B cell (primary cell): ENCODE measurements around the gene BTBD1. TPM values are rescaled to one million over a fixed set of nuclear protein-coding genes. Genes with fewer than 3 reads are reported as not detected.
"Not testable (repeated sequence)": the region's sequence is repeated elsewhere in the genome, so short reads cannot be mapped to it uniquely, and the experiment has no call there.

Experiments
- ATAC-seq: fragments of 200-7000 bp; cut with Tn5 transposase; one replicate; pipeline ENCODE4 v1.10.0; 2021; ENCODE audit warnings: low read depth, mild to moderate bottlenecking, moderate number of reproducible peaks, moderate library complexity
- CTCF ChIA-PET: fragments of 350-600 bp; sonication (Branson Sonifier 250); formaldehyde crosslinking; loops from one replicate; lab custom pipeline; 2021; ENCODE audit warnings: antibody characterized with exemption, inconsistent platforms; lab: Charles Lee
- POLR2A ChIA-PET: fragments of 350-600 bp; sonication (Branson Sonifier 250); formaldehyde crosslinking; loops from one replicate; lab custom pipeline; 2021; ENCODE audit warnings: antibody characterized with exemption; lab: Charles Lee
- DNase-seq: peaks from one replicate; pipeline ENCODE4 v3.0.0; 2013
- H2AFZ ChIP-seq: 2 replicates; pipeline ENCODE4 v1.6.1; 2012; ENCODE audit warnings: mild to moderate bottlenecking, low read depth, low read length; ENCODE audit not compliant: insufficient read depth, poor library complexity, severe bottlenecking
- H3K27ac ChIP-seq, 2 donors: 1 replicate in 1 of 2; 2 replicates in 1 of 2; pipeline ENCODE4 v1.5.1; 2012 to 2013; ENCODE audit warnings: low read length in 2 of 2, mild to moderate bottlenecking in 2 of 2, moderate library complexity in 1 of 2
- H3K27me3 ChIP-seq, 4 experiments: fragments of 200-600 bp in 1 of 4; sonication (generic) in 1 of 4; replicated peaks in 1 of 4; 1 replicate in 2 of 4; 2 replicates in 2 of 4; pipeline versions ENCODE4 v1.6.1 to v1.7.0; 2013 to 2016; ENCODE audit warnings: low read length in 3 of 4, mild to moderate bottlenecking in 2 of 4, mixed read lengths in 1 of 4, moderate library complexity in 1 of 4; ENCODE audit not compliant: insufficient read depth in 4 of 4, control insufficient read depth in 3 of 4; ENCODE audit errors: control extremely low read depth in 1 of 4
- H3K36me3 ChIP-seq, 2 experiments: replicated peaks in 1 of 2; 1 replicate in 1 of 2; 2 replicates in 1 of 2; pipeline versions ENCODE4 v1.6.1 to v1.7.1; 2013; ENCODE audit warnings: low read length in 1 of 2; ENCODE audit not compliant: insufficient read depth in 2 of 2, control insufficient read depth in 1 of 2; ENCODE audit errors: control extremely low read depth in 1 of 2, extremely low read depth in 1 of 2
- H3K4me1 ChIP-seq, 2 donors: fragments of 200-600 bp in 1 of 2; sonication (generic) in 1 of 2; 1 replicate in 1 of 2; 2 replicates in 1 of 2; pipeline versions ENCODE4 v1.5.1 to v1.6.1; 2013 to 2017; ENCODE audit warnings: low read length in 2 of 2; ENCODE audit not compliant: control insufficient read depth in 2 of 2, insufficient read depth in 2 of 2
- H3K4me2 ChIP-seq: replicated peaks from 2 replicates; pipeline ENCODE3; 2012; ENCODE audit warnings: mild to moderate bottlenecking, low read depth, low read length; ENCODE audit not compliant: poor library complexity, severe bottlenecking
- H3K4me3 ChIP-seq, 5 experiments: fragments of 200-600 bp in 1 of 5; sonication (generic) in 1 of 5; 1 replicate in 3 of 5; 2 replicates in 2 of 5; pipeline versions ENCODE4 v1.5.1 to v1.7.0; 2011 to 2016; ENCODE audit warnings: low read length in 4 of 5, mild to moderate bottlenecking in 4 of 5, low read depth in 2 of 5, control low read depth in 1 of 5, moderate library complexity in 1 of 5; ENCODE audit not compliant: insufficient read depth in 1 of 5; ENCODE audit errors: control extremely low read depth in 1 of 5, extremely low read depth in 1 of 5
- H3K79me2 ChIP-seq: fragments of 200-600 bp; sonication (generic); one replicate; pipeline ENCODE4 v1.6.0; 2016; ENCODE audit warnings: low read length; ENCODE audit not compliant: control insufficient read depth, insufficient read depth
- H3K9ac ChIP-seq: fragments of 200-600 bp; sonication (generic); 2 replicates; pipeline ENCODE4 v1.6.1; 2017; ENCODE audit warnings: mild to moderate bottlenecking, low read length, moderate library complexity
- H3K9me3 ChIP-seq, 3 donors: one replicate each; pipeline versions ENCODE4 v1.6.1 to v1.7.1; 2013; ENCODE audit warnings: low read length in 2 of 3; ENCODE audit not compliant: control insufficient read depth in 2 of 3, insufficient read depth in 1 of 3; ENCODE audit errors: control extremely low read depth in 1 of 3
- H4K20me1 ChIP-seq: 2 replicates; pipeline ENCODE4 v1.6.0; 2012; ENCODE audit warnings: mild to moderate bottlenecking, low read length; ENCODE audit not compliant: insufficient read depth, control insufficient read depth, poor library complexity, severe bottlenecking
- H3K27ac Mint-ChIP-seq: one replicate; pipeline ENCODE4 v1.8.0; 2021; ENCODE audit warnings: mixed read lengths
- H3K27me3 Mint-ChIP-seq: one replicate; pipeline ENCODE4 v1.8.0; 2021; ENCODE audit warnings: mixed read lengths
- H3K4me1 Mint-ChIP-seq: one replicate; pipeline ENCODE4 v1.8.0; 2021; ENCODE audit warnings: mixed read lengths
- H3K4me3 Mint-ChIP-seq: one replicate; pipeline ENCODE4 v1.8.0; 2021; ENCODE audit warnings: mixed read lengths
- H3K9me3 Mint-ChIP-seq: one replicate; pipeline ENCODE4 v1.8.0; 2022; ENCODE audit warnings: mixed read lengths; ENCODE audit not compliant: insufficient read depth
- EZH2 ChIP-seq: IDR thresholded peaks from 2 replicates; pipeline ENCODE4 v1.6.1; 2012; ENCODE audit warnings: borderline replicate concordance, low read depth, mild to moderate bottlenecking, moderate library complexity, low read length; ENCODE audit not compliant: insufficient read depth, poor library complexity, severe bottlenecking
- WGBS: methylation state at CpG from one replicate; pipeline ENCODE4 v1.1.5; 2013; ENCODE audit warnings: missing lambda C conversion rate; ENCODE audit not compliant: insufficient coverage; 5-methylcytosine and 5-hydroxymethylcytosine counted together
- intact Hi-C: fragments of 100-400 bp; cut with micrococcal nuclease; formaldehyde crosslinking; loops from one replicate; pipeline ENCODE4 v1.10.0; 2022
- polyA plus RNA-seq: library from polyadenylated mRNA; depleted of rRNA; stranded (reverse); fragments of >200 nt; gene quantifications from 2 replicates; pipeline ENCODE4 v1.2.3, GENCODE V29; 2012
- total RNA-seq, 2 donors: library from RNA; stranded (reverse); fragments of 120-200 nt in 1 of 2; gene quantifications; 1 replicate in 1 of 2; 2 replicates in 1 of 2; pipeline versions ENCODE4 v1.2.3 to v1.2.4, GENCODE V29; 2013 to 2022
- TF ChIP-seq, protein P1 (sequence below): fragments of 200-600 bp; IDR thresholded peaks from one replicate; pipeline ENCODE4 v1.8.0; 2022; ENCODE audit warnings: antibody characterized with exemption, mild to moderate bottlenecking

The BTBD1 gene
- total and polyA plus RNA-seq, 2 donors (not counting 1 experiment from before 2014, with no cell fraction given) = 20.7 to 47.5 TPM

GRCh38 chr15:83087576-83087975, 20.5 kb upstream of the BTBD1 start:
- Histone ChIP-seq H3K4me3 (no peak overlapping the region), H3K4me2 (no peak overlapping the region), H3K9me3 (peaks cover 0 to 1% (median 0%) of the 10 kb centered on the region in 3 donors), H3K4me1 (peaks cover 8 to 11% of the 10 kb centered on the region in 2 donors), H4K20me1 (no peaks in the 10 kb centered on the region), H3K27me3 (peaks cover 0 to 11% (median 6%) of the 10 kb centered on the region in 4 experiments), H3K9ac (no peak overlapping the region), H3K36me3 (no peaks in the 10 kb centered on the region), H3K79me2 (no peaks in the 10 kb centered on the region), H3K27ac (no peak overlapping the region), H2AFZ (no peak overlapping the region)
- TF ChIP-seq EZH2 = no peak
- TF ChIP-seq, protein P1, sequence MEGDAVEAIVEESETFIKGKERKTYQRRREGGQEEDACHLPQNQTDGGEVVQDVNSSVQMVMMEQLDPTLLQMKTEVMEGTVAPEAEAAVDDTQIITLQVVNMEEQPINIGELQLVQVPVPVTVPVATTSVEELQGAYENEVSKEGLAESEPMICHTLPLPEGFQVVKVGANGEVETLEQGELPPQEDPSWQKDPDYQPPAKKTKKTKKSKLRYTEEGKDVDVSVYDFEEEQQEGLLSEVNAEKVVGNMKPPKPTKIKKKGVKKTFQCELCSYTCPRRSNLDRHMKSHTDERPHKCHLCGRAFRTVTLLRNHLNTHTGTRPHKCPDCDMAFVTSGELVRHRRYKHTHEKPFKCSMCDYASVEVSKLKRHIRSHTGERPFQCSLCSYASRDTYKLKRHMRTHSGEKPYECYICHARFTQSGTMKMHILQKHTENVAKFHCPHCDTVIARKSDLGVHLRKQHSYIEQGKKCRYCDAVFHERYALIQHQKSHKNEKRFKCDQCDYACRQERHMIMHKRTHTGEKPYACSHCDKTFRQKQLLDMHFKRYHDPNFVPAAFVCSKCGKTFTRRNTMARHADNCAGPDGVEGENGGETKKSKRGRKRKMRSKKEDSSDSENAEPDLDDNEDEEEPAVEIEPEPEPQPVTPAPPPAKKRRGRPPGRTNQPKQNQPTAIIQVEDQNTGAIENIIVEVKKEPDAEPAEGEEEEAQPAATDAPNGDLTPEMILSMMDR = no peak
- Mint-ChIP-seq H3K4me3 (no peak overlapping the region), H3K9me3 (no peaks in the 10 kb centered on the region), H3K27me3 (peaks cover 33% of the 10 kb centered on the region), H3K4me1 (peaks cover 6% of the 10 kb centered on the region), H3K27ac (no peak overlapping the region)
- POLR2A ChIA-PET = no interaction called here
- no CpG with 5 or more reads among the region's 2 CpGs for WGBS
- ATAC-seq = no peak
- CTCF ChIA-PET = no interaction called here
- intact Hi-C loops = no loop called here
- DNase-seq = no peak

DNA sequence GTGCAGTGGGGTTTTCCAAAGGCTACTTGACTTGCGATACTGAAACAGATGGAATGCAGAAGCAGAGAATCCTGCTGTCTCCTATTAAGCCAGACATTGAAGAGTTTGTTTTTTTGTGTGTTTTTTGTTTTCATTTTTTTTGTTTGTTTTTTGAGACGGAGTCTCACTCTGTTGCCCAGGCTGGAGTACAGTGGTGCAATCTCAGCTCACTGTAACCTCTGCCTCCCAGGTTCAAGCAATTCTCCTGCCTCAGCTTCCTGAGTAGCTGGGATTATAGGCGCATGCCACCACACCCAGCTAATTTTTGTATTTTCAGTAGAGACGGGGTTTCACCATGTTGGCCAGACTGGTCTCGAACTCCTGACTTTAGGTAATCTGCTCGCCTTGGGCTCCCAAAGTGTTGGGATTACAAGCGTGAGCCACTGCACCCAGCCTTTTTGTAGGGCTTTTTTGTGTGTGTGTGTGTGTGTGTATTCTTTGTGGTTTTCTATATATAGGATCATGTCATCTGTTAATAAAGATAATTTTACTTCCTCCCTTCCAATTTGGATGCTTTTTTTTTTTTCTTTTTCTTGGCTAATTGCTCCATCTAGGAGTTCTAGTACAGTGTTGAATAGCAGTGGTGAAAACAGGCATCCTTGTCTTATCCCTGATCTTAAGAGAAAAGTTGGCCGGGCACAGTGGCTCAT, 19.0 kb upstream of the BTBD1 start:
- ATAC-seq, H3K9ac ChIP-seq, H3K4me1 ChIP-seq, CTCF ChIA-PET, H3K4me1 Mint-ChIP-seq, H3K27ac Mint-ChIP-seq, H3K27ac ChIP-seq, H3K4me3 ChIP-seq, intact Hi-C loops, H3K4me2 ChIP-seq, DNase-seq, POLR2A ChIA-PET, H3K79me2 ChIP-seq, H2AFZ ChIP-seq, H4K20me1 ChIP-seq, H3K4me3 Mint-ChIP-seq, H3K36me3 ChIP-seq, H3K9me3 Mint-ChIP-seq, H3K9me3 ChIP-seq: not testable (repeated sequence)
- WGBS = 93% methylated on average over 4 of the region's 8 CpGs
- peaks cover 37% of the 10 kb centered on the region for H3K27me3 Mint-ChIP-seq
- peaks cover 0 to 11% (median 6%) of the 10 kb centered on the region in 4 experiments for H3K27me3 ChIP-seq

- POLR2A ChIA-PET, H3K4me3 ChIP-seq, H3K4me3 Mint-ChIP-seq, H3K79me2 ChIP-seq, H3K9ac ChIP-seq, CTCF ChIA-PET, DNase-seq, ATAC-seq, H3K4me1 ChIP-seq, H3K4me2 ChIP-seq, H3K36me3 ChIP-seq, H3K27ac ChIP-seq, H3K27ac Mint-ChIP-seq, H2AFZ ChIP-seq, H3K4me1 Mint-ChIP-seq, H3K9me3 Mint-ChIP-seq, H4K20me1 ChIP-seq, H3K9me3 ChIP-seq, intact Hi-C loops: not testable (repeated sequence)
- WGBS = 100% methylated on average over 2 of the region's 3 CpGs
- H3K27me3 ChIP-seq = peaks cover 0 to 11% (median 6%) of the 10 kb centered on the region in 4 experiments
- peaks cover 39% of the 10 kb centered on the region for H3K27me3 Mint-ChIP-seq
Measured at GRCh38 chr15:83085461-83085860, 18.4 kb upstream of the BTBD1 start.
